GM10248 (cell line): Measurements from ENCODE around the gene HOXA6.

Experiments used
- CTCF ChIA-PET: fragments of 300-600 bp; sonication (Branson Sonifier 250); formaldehyde crosslinking; extraction: SDS; loops from one replicate; lab custom pipeline; 2021; ENCODE audit warnings: antibody characterized with exemption; lab: Yijun Ruan, JAX
- POLR2A ChIA-PET: fragments of 350-650 bp; sonication (Branson Sonifier 250); formaldehyde crosslinking; extraction: SDS; loops from one replicate; lab custom pipeline; 2020; ENCODE audit warnings: antibody characterized with exemption; lab: Yijun Ruan, JAX
- DNase-seq: peaks from one replicate; pipeline ENCODE4 v3.0.0; 2012; ENCODE audit errors: extremely low spot score
- CTCF ChIP-seq: IDR thresholded peaks from 2 replicates; pipeline ENCODE4 v1.5.1; 2012; ENCODE audit warnings: mild to moderate bottlenecking, low read depth; ENCODE audit errors: extremely low read depth, missing control alignments, control extremely low read depth

Gene HOXA6

GRCh38 chr7:27146491-27147198 is 929 bp downstream of the HOXA6 start:
- CTCF ChIA-PET = no interaction called here
- no peak for TF ChIP-seq CTCF
- no peak for DNase-seq
- POLR2A ChIA-PET = no interaction called here

GRCh38 chr7:27145914-27146412 is 1.6 kb downstream of the HOXA6 start:
- POLR2A ChIA-PET = no interaction called here

GRCh38 chr7:27145165-27145913 is 2.2 kb downstream of the HOXA6 start:
- ChIA-PET POLR2A (no interaction called here), CTCF (interaction anchor here (1.0 to 1.8 kb wide), 2 partner anchors 14 to 464 kb away, joined by 3 to 6 read pairs; no protein-coding TSS in a partner anchor)
- TF ChIP-seq CTCF = no peak
- DNase-seq = no peak

More at GRCh38 chr7:27145914-27146412, 1.6 kb downstream of the HOXA6 start:
- no peak for TF ChIP-seq CTCF
- CTCF ChIA-PET = no interaction called here
- DNase-seq = no peak

DNA sequence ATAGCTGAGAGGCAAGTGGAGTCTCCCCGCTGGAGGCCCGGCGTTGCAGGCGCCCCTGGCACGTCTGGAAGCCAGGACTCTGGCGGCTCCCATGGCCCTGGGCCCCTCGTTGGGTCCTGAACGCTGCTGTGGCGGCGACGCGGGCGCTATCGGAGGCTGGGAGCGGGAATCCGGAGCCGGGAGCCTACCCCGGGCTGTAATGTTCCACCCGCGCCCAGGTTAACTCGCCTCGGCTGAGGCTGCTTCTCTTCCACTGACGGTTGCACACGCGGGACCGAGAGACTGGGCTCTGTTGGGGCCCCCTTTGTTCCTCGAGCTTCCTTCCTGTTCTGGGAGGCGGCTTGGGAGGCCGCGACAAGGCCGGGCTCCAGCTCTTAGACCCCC is 2.8 kb downstream of the HOXA6 start:
- POLR2A ChIA-PET = no interaction called here
- CTCF ChIA-PET = interaction anchor here (1.0 to 1.8 kb wide), 2 partner anchors 15 to 463 kb away, joined by 3 to 6 read pairs; no protein-coding TSS in a partner anchor
- no peak for DNase-seq
- no peak for TF ChIP-seq CTCF

DNA sequence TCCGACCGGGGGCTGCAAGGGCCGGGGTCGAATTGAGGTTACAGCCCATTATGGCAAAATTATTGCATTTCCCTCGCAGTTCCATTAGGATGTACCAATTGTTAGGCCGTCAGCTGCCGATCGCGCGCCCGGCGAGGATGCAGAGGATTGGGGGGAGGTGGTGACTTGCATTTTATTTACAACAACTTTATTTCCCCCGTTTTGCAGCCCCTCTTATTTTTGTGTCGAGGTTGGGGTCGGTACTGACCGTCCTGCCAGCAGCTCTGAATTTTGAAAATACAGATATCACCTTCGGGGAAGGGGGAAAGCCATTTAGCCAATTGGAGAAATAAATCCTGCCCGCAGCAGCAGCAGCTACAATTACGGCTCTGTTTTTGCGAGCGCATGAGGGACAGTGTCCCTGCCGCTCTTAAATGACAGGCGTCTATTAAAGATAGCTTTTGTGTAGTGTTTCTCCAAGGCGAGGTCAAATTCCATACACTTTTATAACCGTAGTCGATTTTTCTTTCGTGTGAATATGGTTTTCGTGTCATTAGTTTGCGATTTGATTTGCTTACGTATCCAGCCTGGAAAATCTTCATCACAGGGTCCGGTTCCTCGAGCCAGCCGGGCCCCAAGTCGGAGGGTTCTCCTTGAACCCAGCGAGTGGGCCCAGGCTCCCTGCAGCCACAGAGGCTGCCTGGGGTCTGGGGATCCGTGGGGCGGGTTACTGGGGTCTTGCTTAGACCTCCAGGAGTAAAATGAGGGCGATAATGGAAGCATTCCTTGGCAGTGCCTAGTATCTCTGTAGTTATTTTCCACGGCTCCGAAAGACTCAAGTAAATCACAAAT is 3.4 kb downstream of the HOXA6 start:
- ChIA-PET POLR2A (no interaction called here), CTCF (interaction anchor here (1.0 to 1.8 kb wide), 8 partner anchors 9 to 462 kb away, joined by 3 to 6 read pairs (median 4); no protein-coding TSS in a partner anchor)
- no peak for DNase-seq
- no peak for TF ChIP-seq CTCF
